ENCODE data around the gene PPP6C.
"Not testable (repeated sequence)": the region's sequence is repeated elsewhere in the genome, so short reads cannot be mapped to it uniquely, and the experiment has no call there.

PPP6C gene

DNA sequence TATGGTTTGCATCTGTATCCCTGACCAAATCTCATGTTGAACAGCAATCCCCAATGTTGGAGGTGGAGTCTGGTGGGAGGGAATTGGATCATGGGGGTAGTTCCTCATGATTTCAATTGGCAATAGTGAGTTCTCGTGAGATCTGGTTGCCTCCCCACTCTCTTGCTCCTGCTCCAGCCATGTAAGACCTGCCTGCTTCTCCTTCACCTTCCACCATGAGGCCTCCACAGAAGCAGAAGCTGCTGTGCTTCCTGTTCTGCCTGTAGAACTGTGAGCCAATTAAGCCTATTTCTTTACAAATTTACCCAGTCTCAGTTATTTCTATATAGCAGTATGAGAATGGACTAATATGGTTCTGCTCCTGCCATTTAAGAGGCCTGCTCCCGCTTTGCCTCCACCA is 79.1 kb downstream of the PPP6C start:
- no peaks in the 10 kb centered on the region for H3K27me3 ChIP-seq (ENCODE audit: insufficient read depth, insufficient read length)
- no peak overlapping the region for H3K4me3 ChIP-seq (ENCODE audit: insufficient read length, low read depth)
- no peaks in the 10 kb centered on the region for H3K4me1 ChIP-seq (ENCODE audit: insufficient read depth, insufficient read length)
- TF ChIP-seq YY1 (IDR thresholded peaks at IDR 0.05; ENCODE audit: insufficient read depth, insufficient read length) (no peak), SUZ12 (IDR thresholded peaks at IDR 0.05; ENCODE audit: extremely low read depth, insufficient read depth, insufficient read length) (no peak), ZNF274 (IDR thresholded peaks at IDR 0.05; ENCODE audit: low read depth, low read length) (no peak)
- peaks cover 47% of the 10 kb centered on the region for H3K9me3 ChIP-seq (ENCODE audit: insufficient read depth, low read length)
- no peaks in the 10 kb centered on the region for H3K36me3 ChIP-seq (ENCODE audit: insufficient read depth, insufficient read length, low read length)
- no peak overlapping the region for H3K9ac ChIP-seq (ENCODE audit: insufficient read length, low read depth)
- no peak for DNase-seq (ENCODE audit: low read depth, low spot score)

DNA sequence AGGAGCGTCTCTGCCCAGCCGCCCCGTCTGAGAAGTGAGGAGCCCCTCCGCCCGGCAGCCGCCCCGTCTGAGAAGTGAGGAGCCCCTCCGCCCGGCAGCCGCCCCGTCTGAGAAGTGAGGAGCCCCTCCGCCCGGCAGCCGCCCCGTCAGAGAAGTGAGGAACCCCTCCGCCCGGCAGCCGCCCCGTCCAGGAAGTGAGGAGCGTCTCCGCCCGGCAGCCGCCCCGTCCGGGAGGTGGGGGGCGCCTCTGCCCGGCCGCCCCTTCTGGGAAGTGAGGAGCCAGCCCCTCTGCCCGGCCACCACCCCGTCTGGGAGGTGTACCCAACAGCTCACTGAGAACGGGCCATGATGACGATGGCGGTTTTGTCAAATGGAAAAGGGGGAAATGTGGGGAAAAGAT is 81.1 kb downstream of the PPP6C start:
- not testable (repeated sequence) for H3K36me3 ChIP-seq (ENCODE audit: insufficient read depth, insufficient read length, low read length); H3K4me1 ChIP-seq (ENCODE audit: insufficient read depth, insufficient read length); H3K9ac ChIP-seq (ENCODE audit: insufficient read length, low read depth); H3K27me3 ChIP-seq (ENCODE audit: insufficient read depth, insufficient read length); H3K4me3 ChIP-seq (ENCODE audit: insufficient read length, low read depth); DNase-seq (ENCODE audit: low read depth, low spot score)
- peaks cover 36% of the 10 kb centered on the region for H3K9me3 ChIP-seq (ENCODE audit: insufficient read depth, low read length)

DNA sequence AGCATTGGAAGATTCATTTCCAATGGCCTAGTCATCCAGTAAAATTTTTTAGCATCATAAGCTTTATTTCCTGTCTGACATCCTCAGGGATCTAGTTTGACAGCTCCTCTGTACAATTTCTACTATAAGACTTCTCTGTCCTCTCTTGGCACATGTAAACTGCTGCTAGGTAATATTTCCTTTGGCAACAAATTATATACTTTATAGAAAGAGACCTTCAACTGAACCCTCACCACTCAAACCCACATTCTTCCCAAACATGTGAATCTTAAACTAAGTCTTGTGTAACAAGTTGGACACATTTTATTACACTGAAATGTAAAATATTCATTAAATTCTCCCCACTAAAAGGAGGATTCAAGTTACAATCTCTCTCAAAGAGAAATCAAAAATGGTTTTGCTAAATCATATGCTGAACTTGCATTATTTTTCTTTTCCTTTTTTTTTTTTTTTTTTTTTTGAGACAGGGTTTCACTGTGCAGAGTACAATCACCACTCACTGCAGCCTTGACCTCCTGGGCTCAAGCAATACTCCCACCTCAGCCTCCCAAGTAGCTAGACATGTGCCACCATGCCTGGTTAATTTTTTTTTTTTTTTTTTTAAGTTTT is 83.2 kb downstream of the PPP6C start:
- no peaks in the 10 kb centered on the region for H3K27me3 ChIP-seq (ENCODE audit: insufficient read depth, insufficient read length)
- H3K36me3 ChIP-seq (ENCODE audit: insufficient read depth, insufficient read length, low read length) = no peaks in the 10 kb centered on the region
- no peaks in the 10 kb centered on the region for H3K4me1 ChIP-seq (ENCODE audit: insufficient read depth, insufficient read length)
- DNase-seq (ENCODE audit: low read depth, low spot score) = no peak
- TF ChIP-seq SUZ12 (IDR thresholded peaks at IDR 0.05; ENCODE audit: extremely low read depth, insufficient read depth, insufficient read length) (no peak), YY1 (IDR thresholded peaks at IDR 0.05; ENCODE audit: insufficient read depth, insufficient read length) (no peak), ZNF274 (IDR thresholded peaks at IDR 0.05; ENCODE audit: low read depth, low read length) (no peak)
- H3K4me3 ChIP-seq (ENCODE audit: insufficient read length, low read depth) = no peak overlapping the region
- H3K9me3 ChIP-seq (ENCODE audit: insufficient read depth, low read length) = peaks cover 17% of the 10 kb centered on the region; the same call in 1 of the 2 replicates
- H3K9ac ChIP-seq (ENCODE audit: insufficient read length, low read depth) = no peak overlapping the region

DNA sequence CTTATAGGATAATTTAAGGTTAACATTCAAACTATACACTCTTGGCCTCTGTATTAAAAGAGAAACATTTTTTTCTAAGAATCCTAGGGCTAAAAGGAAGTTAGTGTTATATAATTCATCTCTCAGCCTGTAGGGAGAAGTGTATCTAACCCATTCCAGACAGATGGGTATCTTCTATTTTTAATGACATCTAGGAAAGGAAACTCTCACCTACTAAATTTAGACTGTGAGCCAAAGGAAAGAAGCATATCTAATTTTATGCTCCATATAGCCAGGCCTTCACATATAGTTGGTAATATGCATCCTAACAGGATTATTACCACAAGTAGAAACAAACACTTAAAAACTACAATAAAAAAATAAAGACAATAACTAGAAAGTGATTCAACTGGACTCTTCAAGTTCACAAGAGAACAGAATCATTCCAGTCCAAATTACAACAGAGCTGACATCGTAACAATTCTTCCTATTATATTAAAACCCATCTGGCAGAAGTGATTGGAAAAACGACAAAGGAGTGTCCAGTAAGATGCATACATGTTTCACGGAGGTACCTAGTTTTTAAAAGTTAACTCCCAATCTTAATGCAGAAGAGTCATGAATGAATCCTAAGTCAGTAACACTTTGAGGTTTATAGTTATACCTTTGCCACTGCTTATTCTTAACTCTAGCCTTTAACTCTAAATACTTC is 85.7 kb downstream of the PPP6C start:
- no peaks in the 10 kb centered on the region for H3K4me1 ChIP-seq (ENCODE audit: insufficient read depth, insufficient read length)
- no peak overlapping the region for H3K9ac ChIP-seq (ENCODE audit: insufficient read length, low read depth)
- no peak for DNase-seq (ENCODE audit: low read depth, low spot score)
- H3K9me3 ChIP-seq (ENCODE audit: insufficient read depth, low read length) = peaks cover 9% of the 10 kb centered on the region; the same call in 1 of the 2 replicates
- H3K27me3 ChIP-seq (ENCODE audit: insufficient read depth, insufficient read length) = no peaks in the 10 kb centered on the region
- H3K4me3 ChIP-seq (ENCODE audit: insufficient read length, low read depth) = no peak overlapping the region
- no peak for TF ChIP-seq ZNF274 (IDR thresholded peaks at IDR 0.05; ENCODE audit: low read depth, low read length)
- no peak for TF ChIP-seq SUZ12 (IDR thresholded peaks at IDR 0.05; ENCODE audit: extremely low read depth, insufficient read depth, insufficient read length)
- TF ChIP-seq YY1 (IDR thresholded peaks at IDR 0.05; ENCODE audit: insufficient read depth, insufficient read length) = no peak
- H3K36me3 ChIP-seq (ENCODE audit: insufficient read depth, insufficient read length, low read length) = no peaks in the 10 kb centered on the region

DNA sequence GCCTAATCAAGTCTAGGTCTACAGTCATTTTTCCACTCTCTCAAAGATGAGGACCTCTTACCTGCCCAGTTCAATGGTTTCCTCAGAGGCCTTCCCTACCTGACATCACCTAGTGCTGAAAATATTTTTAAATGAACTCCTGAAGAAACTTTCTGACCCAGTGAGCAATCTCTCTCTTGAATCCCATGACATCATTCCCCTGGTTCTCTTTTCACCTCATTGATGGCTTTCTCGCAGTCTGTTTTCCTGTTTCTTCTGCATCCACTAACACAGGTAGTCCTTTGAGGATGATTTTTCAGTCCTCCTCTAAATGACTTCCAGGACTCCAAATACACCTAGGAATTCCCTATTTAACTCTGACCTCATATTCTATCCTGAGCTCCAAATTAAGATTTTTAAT is 86.6 kb downstream of the PPP6C start:
- Histone ChIP-seq H3K4me1 (ENCODE audit: insufficient read depth, insufficient read length) (no peaks in the 10 kb centered on the region), H3K9me3 (ENCODE audit: insufficient read depth, low read length) (peaks cover 9% of the 10 kb centered on the region; the same call in 1 of the 2 replicates), H3K4me3 (ENCODE audit: insufficient read length, low read depth) (no peak overlapping the region), H3K9ac (ENCODE audit: insufficient read length, low read depth) (no peak overlapping the region), H3K27me3 (ENCODE audit: insufficient read depth, insufficient read length) (no peaks in the 10 kb centered on the region), H3K36me3 (ENCODE audit: insufficient read depth, insufficient read length, low read length) (no peaks in the 10 kb centered on the region)
- DNase-seq (ENCODE audit: low read depth, low spot score) = no peak
- TF ChIP-seq YY1 (IDR thresholded peaks at IDR 0.05; ENCODE audit: insufficient read depth, insufficient read length) = no peak
- no peak for TF ChIP-seq ZNF274 (IDR thresholded peaks at IDR 0.05; ENCODE audit: low read depth, low read length)
- TF ChIP-seq SUZ12 (IDR thresholded peaks at IDR 0.05; ENCODE audit: extremely low read depth, insufficient read depth, insufficient read length) = no peak

DNA sequence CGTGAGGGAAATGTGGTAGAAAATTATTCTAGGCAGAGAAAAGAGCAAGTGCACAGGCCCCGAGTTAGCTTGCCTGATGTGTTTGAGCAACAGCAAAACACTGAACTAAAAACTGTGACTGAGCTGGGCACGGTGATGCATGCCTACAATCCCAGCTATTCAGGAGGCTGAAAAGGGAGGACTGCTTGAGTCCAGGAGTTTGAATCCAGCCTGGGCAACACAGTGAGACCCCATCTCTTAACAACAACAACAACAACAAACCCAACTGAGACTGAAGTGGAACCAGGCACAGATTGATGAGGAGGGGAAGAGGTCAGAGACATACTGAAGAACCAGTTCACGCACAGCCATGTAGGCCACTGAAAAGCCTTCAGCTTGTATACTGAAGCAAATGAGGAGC is 88.8 kb downstream of the PPP6C start:
- DNase-seq (ENCODE audit: low read depth, low spot score) = no peak
- no peaks in the 10 kb centered on the region for H3K27me3 ChIP-seq (ENCODE audit: insufficient read depth, insufficient read length)
- H3K4me1 ChIP-seq (ENCODE audit: insufficient read depth, insufficient read length) = no peaks in the 10 kb centered on the region
- no peak overlapping the region for H3K9ac ChIP-seq (ENCODE audit: insufficient read length, low read depth)
- H3K9me3 ChIP-seq (ENCODE audit: insufficient read depth, low read length) = peaks cover 5% of the 10 kb centered on the region; the same call in 1 of the 2 replicates
- TF ChIP-seq SUZ12 (IDR thresholded peaks at IDR 0.05; ENCODE audit: extremely low read depth, insufficient read depth, insufficient read length) (no peak), YY1 (IDR thresholded peaks at IDR 0.05; ENCODE audit: insufficient read depth, insufficient read length) (no peak), ZNF274 (IDR thresholded peaks at IDR 0.05; ENCODE audit: low read depth, low read length) (no peak)
- H3K4me3 ChIP-seq (ENCODE audit: insufficient read length, low read depth) = no peak overlapping the region
- no peaks in the 10 kb centered on the region for H3K36me3 ChIP-seq (ENCODE audit: insufficient read depth, insufficient read length, low read length)

DNA sequence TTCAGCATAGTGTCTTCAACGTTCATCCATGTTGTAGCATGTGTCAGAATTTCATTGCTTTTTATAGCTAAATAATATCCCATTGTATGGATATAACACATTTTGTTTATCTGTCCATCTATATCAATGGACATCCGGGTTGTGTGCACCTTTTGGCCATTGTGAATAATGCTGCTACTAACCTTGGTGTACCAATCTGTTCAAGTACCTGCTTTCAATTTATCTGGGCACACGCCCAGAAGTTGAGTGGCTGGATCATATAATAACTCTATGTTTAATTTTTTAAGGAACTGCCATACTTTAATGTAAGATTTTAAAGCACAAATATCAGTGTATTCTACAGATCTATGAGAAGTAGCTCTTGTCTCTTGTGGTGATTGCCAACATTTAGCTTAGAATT is 89.8 kb downstream of the PPP6C start:
- no peak for DNase-seq (ENCODE audit: low read depth, low spot score)

More for the DNA sequence above, 89.8 kb downstream of the PPP6C start:
- Histone ChIP-seq H3K36me3 (ENCODE audit: insufficient read depth, insufficient read length, low read length) (no peaks in the 10 kb centered on the region), H3K4me3 (ENCODE audit: insufficient read length, low read depth) (no peak overlapping the region), H3K9ac (ENCODE audit: insufficient read length, low read depth) (no peak overlapping the region), H3K9me3 (ENCODE audit: insufficient read depth, low read length) (peaks cover 5% of the 10 kb centered on the region; the same call in 1 of the 2 replicates), H3K27me3 (ENCODE audit: insufficient read depth, insufficient read length) (no peaks in the 10 kb centered on the region), H3K4me1 (ENCODE audit: insufficient read depth, insufficient read length) (no peaks in the 10 kb centered on the region)
- TF ChIP-seq ZNF274 (IDR thresholded peaks at IDR 0.05; ENCODE audit: low read depth, low read length) = no peak
- no peak for TF ChIP-seq YY1 (IDR thresholded peaks at IDR 0.05; ENCODE audit: insufficient read depth, insufficient read length)
- TF ChIP-seq SUZ12 (IDR thresholded peaks at IDR 0.05; ENCODE audit: extremely low read depth, insufficient read depth, insufficient read length) = no peak

Data from NT2/D1 (cell line).